C4-2B (cell line): ENCODE data around the gene CASP9.

Experiments
- CTCF ChIP-seq: fragments of 450-650 bp; conservative IDR thresholded peaks from 2 replicates; pipeline ENCODE4 v1.5.1; 2017; ENCODE audit warnings: mild to moderate bottlenecking
- ZFX ChIP-seq: fragments of 450-650 bp; IDR thresholded peaks from 2 replicates; pipeline ENCODE4 v1.6.1; 2017

GRCh38 chr1:15454256-15454655 is 69.8 kb downstream of the CASP9 start:
- TF ChIP-seq CTCF (no peak), ZFX (no peak)
